GM10248 (cell line): ENCODE measurements around the gene DYNC1H1.

Experiments
- CTCF ChIA-PET: fragments of 300-600 bp; sonication (Branson Sonifier 250); formaldehyde crosslinking; extraction: SDS; loops from one replicate; lab custom pipeline; 2021; ENCODE audit warnings: antibody characterized with exemption; lab: Yijun Ruan, JAX
- POLR2A ChIA-PET: fragments of 350-650 bp; sonication (Branson Sonifier 250); formaldehyde crosslinking; extraction: SDS; loops from one replicate; lab custom pipeline; 2020; ENCODE audit warnings: antibody characterized with exemption; lab: Yijun Ruan, JAX
- DNase-seq: peaks from one replicate; pipeline ENCODE4 v3.0.0; 2012; ENCODE audit errors: extremely low spot score
- CTCF ChIP-seq: IDR thresholded peaks from 2 replicates; pipeline ENCODE4 v1.5.1; 2012; ENCODE audit warnings: mild to moderate bottlenecking, low read depth; ENCODE audit errors: extremely low read depth, missing control alignments, control extremely low read depth

DYNC1H1 gene

GRCh38 chr14:101928415-101928841 lies 35.9 kb upstream of the DYNC1H1 start:
- no peak for DNase-seq
- no peak for TF ChIP-seq CTCF
- CTCF ChIA-PET = no interaction called here
- POLR2A ChIA-PET = no interaction called here

GRCh38 chr14:101929096-101929495 lies 35.3 kb upstream of the DYNC1H1 start:
- DNase-seq = no peak
- TF ChIP-seq CTCF = no peak
- ChIA-PET CTCF (interaction anchor here (2.0 kb wide), 1 partner anchor 158 kb away, joined by 7 read pairs; no protein-coding TSS in a partner anchor), POLR2A (no interaction called here)

GRCh38 chr14:101929946-101930345 lies 34.4 kb upstream of the DYNC1H1 start:
- no peak for TF ChIP-seq CTCF
- ChIA-PET POLR2A (no interaction called here), CTCF (interaction anchor here (2.0 kb wide), 1 partner anchor 159 kb away, joined by 7 read pairs; no protein-coding TSS in a partner anchor)
- no peak for DNase-seq

- POLR2A ChIA-PET = interaction anchor here (1.2 kb wide), 1 partner anchor 16 kb away, joined by 4 read pairs; no protein-coding TSS in a partner anchor
- TF ChIP-seq CTCF = no peak
Measured at GRCh38 chr14:101932673-101933072, 31.7 kb upstream of the DYNC1H1 start.

GRCh38 chr14:101933209-101933608 lies 31.2 kb upstream of the DYNC1H1 start:
- no peak for DNase-seq
- no peak for TF ChIP-seq CTCF
- ChIA-PET POLR2A (interaction anchor here (1.2 kb wide), 2 partner anchors 13 to 15 kb away, joined by 4 to 5 read pairs; no protein-coding TSS in a partner anchor), CTCF (interaction anchor here (0.7 to 2.3 kb wide), 6 partner anchors 11 to 162 kb away, joined by 3 to 10 read pairs (median 4); no protein-coding TSS in a partner anchor)

More at GRCh38 chr14:101932673-101933072, 31.7 kb upstream of the DYNC1H1 start:
- no peak for DNase-seq
- CTCF ChIA-PET = interaction anchor here (0.8 to 2.3 kb wide), 2 partner anchors 14 to 162 kb away, joined by 3 to 10 read pairs; no protein-coding TSS in a partner anchor

GRCh38 chr14:101934601-101935150 lies 29.7 kb upstream of the DYNC1H1 start:
- POLR2A ChIA-PET = no interaction called here
- no peak for TF ChIP-seq CTCF
- CTCF ChIA-PET = interaction anchor here (0.6 to 2.3 kb wide), 4 partner anchors 9 to 1841 kb away, joined by 3 to 10 read pairs (median 4); no protein-coding TSS in a partner anchor
- no peak for DNase-seq
